Measurements from ENCODE around the gene NUDT15. TPM values are rescaled to one million over a fixed set of nuclear protein-coding genes. Genes with fewer than 3 reads are reported as not detected.

The NUDT15 gene
- total and polyA plus RNA-seq, 2 of the 8 experiments (the other 6 are each of a cell fraction or from before 2014, with no cell fraction given): 37.8 to 65.9 TPM

GRCh38 chr13:48050550-48050949 lies 13.0 kb downstream of the NUDT15 start:
- no peaks in the 10 kb centered on the region for H3K9me3 ChIP-seq (ENCODE audit: insufficient read depth in 2 of 2, low read depth in 1 of 2, low read length in 1 of 2)
- H3K79me1 ChIP-seq (ENCODE audit: low read depth, low read length): no peaks in the 10 kb centered on the region
- no peak overlapping the region for H2BK12ac ChIP-seq (ENCODE audit: low read depth, low read length)
- no peak overlapping the region for H3K23ac ChIP-seq (ENCODE audit: insufficient read length)
- H2BK120ac ChIP-seq (replicated peaks; ENCODE audit: low read depth, low read length): no peak overlapping the region
- no peak overlapping the region for H4K8ac ChIP-seq (ENCODE audit: extremely low read depth, insufficient read depth, low read length)
- no peak overlapping the region for H3K4me2 ChIP-seq (ENCODE audit: insufficient read depth in 1 of 2, low read depth in 2 of 2, low read length in 2 of 2)
- H3K79me2 ChIP-seq (ENCODE audit: control insufficient read depth in 1 of 2, insufficient read depth in 2 of 2, low read length in 2 of 2): no peaks in the 10 kb centered on the region
- H3K36me3 ChIP-seq (ENCODE audit: control insufficient read depth in 2 of 4, insufficient read depth in 4 of 4, low read length in 3 of 4): peaks cover 2 to 31% (median 9%) of the 10 kb centered on the region in 4 experiments
- no peak overlapping the region for H2BK5ac ChIP-seq (ENCODE audit: low read depth, low read length)
- H2AK5ac ChIP-seq (ENCODE audit: low read depth, low read length): no peak overlapping the region
- H3K4me3 ChIP-seq (ENCODE audit: extremely low read depth in 1 of 4, insufficient read depth in 2 of 4, low read depth in 3 of 4, low read length in 4 of 4): no peak overlapping the region
- DNase-seq (ENCODE audit: low read depth in 1 of 2, low spot score in 2 of 2): no peak
- H2BK15ac ChIP-seq (ENCODE audit: low read length): no peak overlapping the region
- H4K5ac ChIP-seq (ENCODE audit: insufficient read length, low read depth, low read length): no peak overlapping the region
- no peak overlapping the region for H2AFZ ChIP-seq (ENCODE audit: low read length)
- no peak overlapping the region for H3K56ac ChIP-seq (replicated peaks; ENCODE audit: insufficient read length, low read depth, low read length)
- no peaks in the 10 kb centered on the region for H3K23me2 ChIP-seq (ENCODE audit: low read depth, low read length)
- ChIA-PET POLR2A (ENCODE audit: partially characterized antibody) (interaction anchor here (1.2 to 8.0 kb wide), 2 partner anchors 10 to 13 kb away, joined by 5 to 48 read pairs; partner anchors contain the start of gene NUDT15), CTCF (ENCODE audit: partially characterized antibody) (interaction anchor here (0.7 to 6.1 kb wide), 2 partner anchors 12 to 564 kb away, joined by 3 to 50 read pairs; partner anchors contain the start of gene NUDT15)
- WGBS, 2 experiments (ENCODE audit: extremely low coverage in 1 of 2, insufficient coverage in 1 of 2, insufficient read length in 1 of 2, insufficient replicate concordance in 2 of 2, low coverage in 1 of 2, low lambda C conversion rate in 2 of 2, missing lambda C conversion rate in 1 of 2): 97% methylated on average over 3 of the region's 3 CpGs; no CpG with 5 or more reads in 1 of the 2 experiments
- no peak overlapping the region for H4K91ac ChIP-seq (replicated peaks; ENCODE audit: insufficient read length, low read length)
- H3K27me3 ChIP-seq (replicated peaks in 1 of 4; ENCODE audit: control insufficient read depth in 3 of 4, extremely low read depth in 1 of 4, insufficient read depth in 3 of 4, low read length in 3 of 4): no peaks in the 10 kb centered on the region
- H3K9ac ChIP-seq (replicated peaks in 1 of 4; ENCODE audit: extremely low read depth in 1 of 4, low read depth in 3 of 4, low read length in 3 of 4): no peak overlapping the region
- H3K27ac ChIP-seq (ENCODE audit: low read depth, low read length): no peak overlapping the region
- no peaks in the 10 kb centered on the region for H4K20me1 ChIP-seq (replicated peaks in 1 of 2; ENCODE audit: control insufficient read depth in 1 of 2, insufficient read depth in 2 of 2, low read length in 2 of 2)
- H3K4ac ChIP-seq (replicated peaks; ENCODE audit: insufficient read length, low read depth, low read length): no peak overlapping the region
- H3K18ac ChIP-seq (ENCODE audit: extremely low read depth, low read length): no peak overlapping the region
- H2BK20ac ChIP-seq (ENCODE audit: low read length): no peak overlapping the region
- H3K4me1 ChIP-seq (replicated peaks in 1 of 4; ENCODE audit: control insufficient read depth in 3 of 4, insufficient read depth in 4 of 4, low read length in 3 of 4): no peaks in the 10 kb centered on the region
- FAIRE-seq: no peak
- H3K14ac ChIP-seq (ENCODE audit: insufficient read length): no peak overlapping the region
- TF ChIP-seq JUN (IDR thresholded peaks at IDR 0.05; ENCODE audit: low read depth, low read length): no peak
- TF ChIP-seq TAF1 (IDR thresholded peaks at IDR 0.05; ENCODE audit: low read depth, low read length): no peak
- TF ChIP-seq USF2 (IDR thresholded peaks at IDR 0.05; ENCODE audit: low read length): no peak
- no peak for TF ChIP-seq CTBP2 (IDR thresholded peaks at IDR 0.05; ENCODE audit: borderline replicate concordance, insufficient read depth, insufficient read length, low read length)
- TF ChIP-seq GABPA (IDR thresholded peaks at IDR 0.05; ENCODE audit: borderline replicate concordance, insufficient read depth, low read length): no peak
- no peak for TF ChIP-seq SAP30 (IDR thresholded peaks at IDR 0.05; ENCODE audit: insufficient read depth, insufficient replicate concordance, low read length)
- TF ChIP-seq POLR2AphosphoS5 (IDR thresholded peaks at IDR 0.05; ENCODE audit: low read depth, low read length): no peak
- TF ChIP-seq BACH1 (IDR thresholded peaks at IDR 0.05; ENCODE audit: low read length): no peak
- TF ChIP-seq RBBP5 (IDR thresholded peaks at IDR 0.05; ENCODE audit: borderline replicate concordance, low read depth, low read length): no peak
- TF ChIP-seq NRF1 (IDR thresholded peaks at IDR 0.05; ENCODE audit: low read depth, low read length): no peak
- no peak for TF ChIP-seq FOSL1 (IDR thresholded peaks at IDR 0.05; ENCODE audit: insufficient read depth, low read depth, low read length)
